AG10803 (cell line): Measurements from ENCODE around the gene ZNF491.

Experiments used
- DNase-seq: peaks from one replicate; pipeline ENCODE4 v3.0.0; 2010; ENCODE audit warnings: low read depth
- H3K4me3 ChIP-seq: 2 replicates; pipeline ENCODE4 v1.5.1; 2011; ENCODE audit warnings: mild to moderate bottlenecking, low read length, control low read depth
- TF ChIP-seq, protein P1 (sequence below): conservative IDR thresholded peaks from 2 replicates; pipeline ENCODE4 v1.5.1; 2011; ENCODE audit warnings: mild to moderate bottlenecking, low read length, control low read depth, inconsistent platforms

ZNF491 gene

DNA sequence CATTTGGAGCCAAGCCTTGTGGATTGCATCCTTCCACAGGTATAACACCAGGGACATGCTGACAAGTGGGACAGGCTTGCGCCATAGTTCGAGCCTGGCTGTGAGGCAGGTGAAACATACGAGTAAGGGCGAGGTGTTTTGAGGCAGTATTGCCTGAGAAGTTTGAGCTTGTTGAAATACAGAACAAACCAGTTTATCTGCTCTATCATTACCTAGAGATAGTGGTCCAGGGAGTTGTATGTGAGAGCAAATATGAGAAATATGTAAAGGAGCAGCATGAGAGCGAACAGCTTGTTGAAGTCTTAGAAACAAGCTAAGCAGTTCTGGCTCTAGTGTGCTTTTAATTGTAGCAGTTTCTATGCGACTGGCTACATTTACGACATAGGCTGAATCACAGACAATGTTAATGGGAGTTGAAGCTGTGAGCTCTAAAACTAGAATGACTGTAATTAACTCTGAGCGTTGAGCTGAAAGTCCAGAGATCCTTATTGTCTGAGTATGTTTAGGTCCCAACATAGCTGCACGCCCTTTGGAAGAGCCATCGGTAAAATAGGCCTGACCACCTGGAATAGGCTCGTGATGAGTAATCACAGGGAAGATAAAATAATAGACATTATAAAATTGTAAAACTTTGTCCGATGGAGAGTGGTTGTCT is 58.4 kb downstream of the ZNF491 start:
- TF ChIP-seq, protein P1, sequence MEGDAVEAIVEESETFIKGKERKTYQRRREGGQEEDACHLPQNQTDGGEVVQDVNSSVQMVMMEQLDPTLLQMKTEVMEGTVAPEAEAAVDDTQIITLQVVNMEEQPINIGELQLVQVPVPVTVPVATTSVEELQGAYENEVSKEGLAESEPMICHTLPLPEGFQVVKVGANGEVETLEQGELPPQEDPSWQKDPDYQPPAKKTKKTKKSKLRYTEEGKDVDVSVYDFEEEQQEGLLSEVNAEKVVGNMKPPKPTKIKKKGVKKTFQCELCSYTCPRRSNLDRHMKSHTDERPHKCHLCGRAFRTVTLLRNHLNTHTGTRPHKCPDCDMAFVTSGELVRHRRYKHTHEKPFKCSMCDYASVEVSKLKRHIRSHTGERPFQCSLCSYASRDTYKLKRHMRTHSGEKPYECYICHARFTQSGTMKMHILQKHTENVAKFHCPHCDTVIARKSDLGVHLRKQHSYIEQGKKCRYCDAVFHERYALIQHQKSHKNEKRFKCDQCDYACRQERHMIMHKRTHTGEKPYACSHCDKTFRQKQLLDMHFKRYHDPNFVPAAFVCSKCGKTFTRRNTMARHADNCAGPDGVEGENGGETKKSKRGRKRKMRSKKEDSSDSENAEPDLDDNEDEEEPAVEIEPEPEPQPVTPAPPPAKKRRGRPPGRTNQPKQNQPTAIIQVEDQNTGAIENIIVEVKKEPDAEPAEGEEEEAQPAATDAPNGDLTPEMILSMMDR, result no peak
- H3K4me3 ChIP-seq, result no peak overlapping the region
- no peak for DNase-seq
